SK-N-MC (cell line): ENCODE data around the gene HES5.

ENCODE experiments used
- DNase-seq: peaks from one replicate; pipeline ENCODE4 v3.0.0-alpha.2; 2011; ENCODE audit warnings: low read depth, low spot score
- H3K27ac ChIP-seq: fragments of 200-600 bp; sonication (generic); 2 replicates; pipeline ENCODE4 v1.5.1; 2016; ENCODE audit warnings: mixed run types
- H3K36me3 ChIP-seq: fragments of 200-600 bp; sonication (generic); 2 replicates; pipeline ENCODE4 v1.6.1; 2017; ENCODE audit warnings: antibody characterized with exemption, low read length, mixed read lengths; ENCODE audit not compliant: insufficient read depth
- H3K4me3 ChIP-seq: fragments of 200-600 bp; sonication (generic); 2 replicates; pipeline ENCODE4 v1.5.1; 2016
- H3K9ac ChIP-seq: fragments of 200-600 bp; sonication (generic); 2 replicates; pipeline ENCODE4 v1.8.0; 2017; ENCODE audit warnings: mixed run types, mixed read lengths; ENCODE audit not compliant: insufficient read length
- H3K9me3 ChIP-seq: fragments of 200-600 bp; sonication (generic); 2 replicates; pipeline ENCODE4 v1.6.1; 2017; ENCODE audit warnings: low read depth, mild to moderate bottlenecking, antibody characterized with exemption, low read length, moderate library complexity, mixed read lengths
- EZH2 ChIP-seq: fragments of 200-600 bp; sonication (generic); IDR thresholded peaks from one replicate; pipeline ENCODE4 v1.6.1; 2017; ENCODE audit warnings: antibody characterized with exemption
- FOXP2 ChIP-seq: optimal IDR thresholded peaks from 2 replicates; pipeline ENCODE3; 2011; ENCODE audit warnings: mild to moderate bottlenecking, moderate library complexity; ENCODE audit not compliant: insufficient read depth; ENCODE audit errors: extremely low read length, control extremely low read depth
- POLR2AphosphoS5 ChIP-seq: IDR thresholded peaks from 2 replicates; pipeline ENCODE4 v1.6.1; 2012; ENCODE audit warnings: mild to moderate bottlenecking, low read depth, low read length, borderline replicate concordance

Gene HES5

GRCh38 chr1:2480236-2480985 lies 49.7 kb downstream of the HES5 start:
- Histone ChIP-seq H3K27ac (peak overlapping the region; percentile 63), H3K4me3 (peak overlapping the region; percentile 60), H3K9me3 (no peaks in the 10 kb centered on the region), H3K9ac (no peak overlapping the region), H3K36me3 (no peaks in the 10 kb centered on the region)
- peak; percentile 70; the same call in 1 of the 2 replicates for TF ChIP-seq POLR2AphosphoS5
- peak; percentile 13 for TF ChIP-seq FOXP2
- no peak for TF ChIP-seq EZH2
- DNase-seq, result peak; percentile 60

GRCh38 chr1:2479618-2480017 lies 50.4 kb downstream of the HES5 start:
- no peaks in the 10 kb centered on the region for H3K36me3 ChIP-seq
- no peaks in the 10 kb centered on the region for H3K9me3 ChIP-seq
- no peak overlapping the region for H3K9ac ChIP-seq
- no peak for TF ChIP-seq EZH2
- TF ChIP-seq POLR2AphosphoS5, result no peak
- no peak for TF ChIP-seq FOXP2
- no peak overlapping the region for H3K4me3 ChIP-seq
- DNase-seq, result no peak
- H3K27ac ChIP-seq, result no peak overlapping the region

GRCh38 chr1:2479186-2479585 lies 50.9 kb downstream of the HES5 start:
- no peak overlapping the region for H3K4me3 ChIP-seq
- H3K36me3 ChIP-seq, result no peaks in the 10 kb centered on the region
- no peak for DNase-seq
- TF ChIP-seq FOXP2, result no peak
- no peak for TF ChIP-seq EZH2
- no peak for TF ChIP-seq POLR2AphosphoS5
- H3K9me3 ChIP-seq, result no peaks in the 10 kb centered on the region
- no peak overlapping the region for H3K27ac ChIP-seq
- no peak overlapping the region for H3K9ac ChIP-seq
